GM08714 (cell line): ENCODE measurements around the gene CABP1.
"Not testable (repeated sequence)": the region's sequence is repeated elsewhere in the genome, so short reads cannot be mapped to it uniquely, and the experiment has no call there.

Source experiments
- H3K4me3 ChIP-seq: fragments of 200-500 bp; sonication (Bioruptor generic); 2 replicates; pipeline ENCODE4 v1.5.1; 2014; ENCODE audit warnings: mild to moderate bottlenecking, low read length, inconsistent platforms
- ZNF274 ChIP-seq: IDR thresholded peaks from 2 replicates; pipeline ENCODE4 v1.6.1; 2012; ENCODE audit warnings: mild to moderate bottlenecking, low read depth, low read length

The CABP1 gene

DNA sequence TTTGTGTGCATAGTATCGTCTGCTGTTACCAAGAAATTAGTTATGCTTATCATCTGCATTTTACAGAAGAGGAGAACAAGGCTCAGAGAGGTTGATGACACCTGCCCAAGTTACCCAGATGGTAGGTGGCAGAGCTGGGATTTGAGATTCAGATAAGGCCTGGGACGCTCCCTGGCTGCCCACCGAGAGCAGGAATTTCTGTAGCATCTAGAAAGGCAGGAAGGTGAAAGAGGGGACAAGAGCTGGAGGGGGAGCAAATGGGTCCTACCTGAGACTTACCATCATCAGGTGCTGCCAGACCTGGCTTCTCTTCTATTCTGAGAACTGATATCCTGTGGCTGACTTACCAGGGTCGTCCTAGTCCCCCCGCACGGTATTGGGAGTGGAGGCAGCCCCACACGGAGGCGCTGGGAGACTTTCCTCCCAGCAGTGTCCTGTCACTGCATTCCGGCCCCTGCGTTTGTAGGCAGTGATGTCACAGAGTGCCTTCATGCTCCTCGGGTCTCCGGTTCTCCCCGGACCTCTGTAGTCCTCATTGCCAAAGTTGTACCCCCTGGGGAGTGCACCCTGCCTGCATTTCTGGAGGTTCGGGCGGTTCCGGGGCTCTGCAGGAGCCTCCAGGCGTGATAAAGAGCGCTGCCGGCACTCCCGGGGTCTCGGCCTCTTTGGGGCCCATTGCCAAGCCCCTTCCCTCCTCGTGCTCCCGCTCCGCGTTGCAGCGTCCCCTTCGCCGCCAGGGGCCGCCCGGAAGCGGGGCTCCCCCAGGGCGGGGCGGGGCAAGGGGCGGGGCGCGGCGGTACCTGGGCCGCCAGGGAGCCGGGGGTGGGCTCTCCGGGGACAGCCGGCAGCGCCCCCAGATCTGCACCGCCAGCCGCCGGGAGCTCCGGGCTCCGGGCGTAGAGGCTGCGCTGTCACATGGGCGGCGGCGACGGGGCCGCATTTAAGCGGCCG, at the start of gene CABP1:
TSS of gene CABP1 (plus strand) at position 856 of the 951 bp plus-strand sequence. CDS start at position 916, 60 bp downstream.
- TF ChIP-seq ZNF274, result no peak
- peak within 1 kb of the TSS; percentile 62; the same call in 1 of the 2 replicates for H3K4me3 ChIP-seq

DNA sequence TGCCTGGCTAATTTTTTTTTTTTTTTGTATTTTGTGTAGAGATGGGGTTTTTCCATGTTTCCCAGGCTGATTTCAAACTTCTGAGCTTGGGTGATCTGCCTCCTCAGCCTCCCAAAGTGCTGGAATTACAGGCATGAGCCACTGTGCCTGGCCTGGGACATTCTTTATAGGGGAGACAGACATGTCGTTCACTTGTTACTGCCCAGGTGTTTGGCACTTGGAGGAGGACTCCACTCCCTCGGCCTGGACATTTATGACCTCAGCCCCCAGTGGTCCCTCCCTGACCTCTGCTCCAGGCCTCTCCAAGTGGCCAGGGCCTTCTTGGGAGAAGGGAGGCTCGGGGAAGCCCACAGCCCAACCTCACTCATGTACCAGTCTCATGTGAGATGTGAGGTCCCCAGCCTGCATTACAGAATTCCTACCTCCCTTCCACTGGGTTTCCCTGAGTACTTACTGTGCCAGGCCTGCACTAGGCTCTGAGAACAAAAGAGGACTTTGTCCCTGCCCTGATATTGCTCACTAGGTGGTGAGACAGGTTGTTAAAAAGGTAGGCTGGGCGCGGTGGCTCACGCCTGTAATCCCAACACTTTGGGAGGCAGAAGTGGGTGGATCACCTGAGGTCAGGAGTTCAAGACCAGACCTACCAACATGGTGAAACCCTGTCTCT, 49.6 kb upstream of the CABP1 start:
- TF ChIP-seq ZNF274, result no peak

DNA sequence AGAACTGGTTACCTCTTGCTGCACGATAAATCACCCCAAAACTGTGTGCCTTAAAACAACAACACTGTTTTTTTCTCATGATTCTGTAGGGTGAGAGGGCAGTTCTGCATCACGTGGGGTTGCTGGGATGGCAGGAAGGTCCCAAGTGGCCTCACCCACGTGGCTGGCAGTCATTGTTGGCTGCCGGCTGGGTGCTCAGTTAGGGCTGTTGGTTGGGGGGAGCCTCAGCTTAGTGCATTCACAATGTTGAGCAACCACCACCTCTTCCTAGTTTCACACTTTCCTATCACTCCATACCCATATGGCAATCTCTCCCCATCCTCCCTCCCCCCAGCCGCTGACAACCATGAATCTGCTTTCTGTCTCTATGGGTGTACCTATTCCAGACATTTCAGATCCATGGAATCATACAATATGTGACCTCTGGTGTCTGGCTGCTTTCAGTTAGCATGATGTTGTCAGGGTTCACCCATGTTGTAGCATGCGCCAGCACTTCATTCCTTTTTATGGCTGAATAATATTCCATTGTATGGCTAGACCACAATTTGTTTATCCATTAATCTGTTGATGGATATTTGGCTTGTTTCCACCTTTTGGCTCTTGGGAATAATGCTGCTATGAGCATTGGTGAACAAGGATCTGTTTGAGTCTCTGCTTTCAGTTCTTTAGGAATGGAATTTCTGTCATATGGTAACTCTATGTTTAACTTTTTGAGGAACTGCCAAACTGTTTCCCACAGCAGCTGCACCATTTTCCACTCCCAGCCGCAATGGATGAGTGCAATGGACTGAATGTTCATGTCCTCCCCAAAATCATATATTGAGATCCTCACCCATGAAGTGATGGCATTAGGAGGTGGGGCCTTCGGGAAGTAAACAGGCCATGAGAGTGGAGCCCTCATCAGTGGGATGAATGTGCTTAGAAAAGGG, 48.0 kb upstream of the CABP1 start:
- H3K4me3 ChIP-seq, result no peak overlapping the region
- no peak for TF ChIP-seq ZNF274

More for the DNA sequence above, 49.6 kb upstream of the CABP1 start:
- no peak overlapping the region for H3K4me3 ChIP-seq

DNA sequence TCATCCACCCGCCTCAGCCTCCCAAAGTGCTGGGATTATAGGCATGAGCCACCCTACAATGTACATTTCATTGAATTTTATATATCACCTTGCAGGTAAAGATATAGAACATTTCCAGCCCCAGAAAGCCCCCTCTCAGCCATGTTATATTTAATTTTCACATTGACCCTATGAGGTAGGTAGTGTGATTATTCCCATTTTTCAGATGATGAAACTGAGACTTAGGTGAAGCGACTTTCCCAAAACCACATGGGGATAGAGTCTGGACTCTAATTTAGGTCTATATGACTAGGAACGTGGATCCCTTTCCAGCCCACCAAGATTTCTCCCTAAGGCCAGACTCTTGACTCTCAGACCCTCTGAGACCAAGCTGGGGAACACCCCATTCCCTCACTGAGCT, 43.5 kb upstream of the CABP1 start:
- H3K4me3 ChIP-seq, result no peak overlapping the region
- no peak for TF ChIP-seq ZNF274

DNA sequence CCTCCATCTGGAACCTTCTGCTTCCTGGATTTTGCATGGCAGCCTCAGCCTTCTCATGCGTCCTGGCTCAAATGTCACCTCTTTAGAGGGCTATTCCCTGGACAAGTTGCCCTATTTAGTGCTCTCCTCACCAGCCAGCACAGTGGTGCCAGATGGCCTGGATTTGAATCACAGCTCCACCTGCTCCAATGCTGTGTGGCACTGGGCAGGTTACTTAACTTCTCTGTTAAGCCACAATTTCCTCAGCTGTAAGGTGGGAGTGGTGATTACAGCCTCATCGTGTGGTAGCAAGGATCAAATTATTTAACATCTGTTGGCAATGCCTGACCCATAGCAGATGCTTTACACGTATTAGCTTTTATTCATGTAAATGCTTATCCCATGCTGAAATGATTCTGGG, 42.6 kb upstream of the CABP1 start:
- no peak for TF ChIP-seq ZNF274
- no peak overlapping the region for H3K4me3 ChIP-seq

- TF ChIP-seq ZNF274, result no peak
- no peak overlapping the region for H3K4me3 ChIP-seq
Observed at GRCh38 chr12:120598674-120599463, 41.6 kb upstream of the CABP1 start.

GRCh38 chr12:120599672-120600552, 40.5 kb upstream of the CABP1 start:
- no peak overlapping the region for H3K4me3 ChIP-seq
- TF ChIP-seq ZNF274, result no peak

GRCh38 chr12:120602416-120602815, 38.0 kb upstream of the CABP1 start:
- H3K4me3 ChIP-seq, result not testable (repeated sequence)

DNA sequence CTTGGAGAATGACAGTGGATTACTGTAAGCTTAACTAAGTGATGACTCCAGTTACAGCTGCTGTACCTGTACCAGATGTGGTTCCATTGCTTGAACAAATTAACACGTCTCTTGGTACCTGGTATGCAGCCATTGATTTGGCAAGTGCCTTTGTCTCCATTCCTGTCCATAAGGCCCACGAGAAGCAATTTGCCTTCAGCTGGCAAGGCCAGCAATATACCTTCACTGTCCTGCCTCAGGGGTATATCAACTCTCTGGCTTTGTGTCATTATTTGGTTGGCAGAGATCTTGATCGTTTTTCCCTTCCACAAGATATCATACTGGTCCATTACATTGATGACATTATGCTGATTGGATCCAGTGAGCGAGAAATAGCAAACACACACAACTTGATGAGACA, 29.9 kb upstream of the CABP1 start:
- TF ChIP-seq ZNF274, result no peak

DNA sequence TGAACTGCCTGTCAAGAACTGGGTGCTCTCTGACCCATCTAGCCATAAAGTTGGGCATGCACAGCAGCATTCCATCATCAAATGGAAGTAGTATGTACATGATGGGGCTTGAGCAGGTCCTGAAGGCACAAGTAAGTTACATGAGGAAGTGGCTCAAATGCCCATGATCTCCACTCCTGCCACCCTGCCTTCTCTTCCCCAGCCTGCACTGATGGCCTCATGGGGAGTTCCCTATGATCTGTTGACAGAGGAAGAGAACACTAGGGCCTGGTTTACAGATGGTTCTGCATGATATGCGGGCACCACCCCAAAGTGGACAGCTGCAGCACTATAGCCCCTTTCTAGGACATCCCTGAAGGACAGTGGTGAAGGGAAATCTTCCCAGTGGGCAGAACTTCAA, 28.9 kb upstream of the CABP1 start:
- not testable (repeated sequence) for H3K4me3 ChIP-seq

More for the DNA sequence above, 29.9 kb upstream of the CABP1 start:
- H3K4me3 ChIP-seq, result no peak overlapping the region

GRCh38 chr12:120614848-120615247, 25.6 kb upstream of the CABP1 start:
- no peak overlapping the region for H3K4me3 ChIP-seq
- TF ChIP-seq ZNF274, result no peak

DNA sequence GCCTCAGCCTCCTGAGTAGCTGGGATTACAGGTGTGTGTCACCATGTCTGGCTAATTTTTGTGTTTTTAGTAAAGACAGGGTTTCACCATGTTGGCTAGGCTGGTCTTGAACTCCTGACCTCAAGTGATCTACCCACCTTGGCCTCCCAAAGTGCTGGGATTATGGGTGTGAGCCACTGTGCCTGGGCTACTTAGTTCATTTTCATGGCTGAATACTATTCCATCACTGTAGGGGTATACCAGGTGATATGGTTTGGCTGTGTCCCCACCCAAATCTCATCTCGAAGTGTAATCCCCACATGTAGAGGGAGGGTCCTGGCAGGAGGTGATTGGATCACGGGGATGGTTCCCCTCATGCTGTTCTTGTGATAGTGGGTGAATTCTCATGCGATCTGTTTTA, 23.2 kb upstream of the CABP1 start:
- not testable (repeated sequence) for H3K4me3 ChIP-seq

DNA sequence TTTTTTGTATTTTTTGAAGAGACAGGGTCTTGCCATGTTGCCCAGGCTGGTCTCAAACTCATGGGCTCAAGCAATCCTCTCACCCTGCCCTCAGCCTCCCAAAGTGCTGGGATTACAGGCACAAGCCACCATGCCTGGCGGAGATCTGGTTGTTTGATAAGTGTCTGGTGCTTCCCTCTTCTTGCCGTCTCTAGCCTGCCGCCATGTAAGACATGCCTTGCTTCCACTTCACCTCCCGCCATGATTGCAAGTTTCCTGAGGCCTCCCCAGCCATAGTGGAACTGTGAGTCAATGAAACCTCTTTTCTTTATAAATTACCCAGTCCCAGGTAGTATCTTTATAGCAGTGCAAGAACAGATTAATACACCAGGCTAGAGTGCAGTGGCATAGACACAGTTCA, 22.7 kb upstream of the CABP1 start:
- not testable (repeated sequence) for H3K4me3 ChIP-seq
